GM21529 (cell line): ENCODE measurements around the gene CFAP58.
A peak's percentile ranks its signal among the peaks of the same experiment; 100 is the strongest.

Source experiments
- ATAC-seq: cut with Tn5 transposase; IDR thresholded peaks from one replicate; pipeline ENCODE4 v1.9.1; 2021; ENCODE audit not compliant: unreplicated experiment

CFAP58 gene

DNA sequence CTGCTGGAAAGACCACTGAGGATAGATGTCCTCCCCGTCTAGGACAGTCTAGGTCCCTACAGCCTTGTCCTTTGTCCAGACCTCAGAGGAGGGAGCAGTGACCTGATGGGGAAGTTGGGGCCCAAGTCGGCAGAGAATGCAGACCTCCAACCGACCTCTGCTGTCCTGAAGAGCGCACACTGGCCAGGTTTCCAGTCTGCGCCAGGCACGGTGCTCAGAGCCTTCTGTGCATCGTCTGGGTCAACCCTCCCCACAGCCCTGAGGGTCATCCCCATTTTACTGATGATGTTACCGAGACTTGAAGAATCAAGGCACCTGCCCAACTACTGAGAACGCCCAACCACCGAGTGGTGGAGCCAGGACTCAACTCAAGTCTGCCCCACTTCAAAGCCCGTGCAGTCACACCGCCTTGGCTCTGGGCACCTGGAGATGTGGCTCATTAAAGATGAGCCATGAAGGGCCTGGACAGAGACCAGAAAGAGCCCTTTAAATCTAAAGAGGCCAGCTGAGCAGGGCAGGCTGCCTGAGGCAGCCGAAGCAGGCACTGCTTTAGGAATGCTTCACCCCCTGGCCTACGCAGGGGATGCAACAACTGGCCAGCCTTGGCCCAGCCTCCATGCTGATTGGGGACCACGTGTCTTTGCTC lies 19.8 kb upstream of the CFAP58 start:
- no peak for ATAC-seq

DNA sequence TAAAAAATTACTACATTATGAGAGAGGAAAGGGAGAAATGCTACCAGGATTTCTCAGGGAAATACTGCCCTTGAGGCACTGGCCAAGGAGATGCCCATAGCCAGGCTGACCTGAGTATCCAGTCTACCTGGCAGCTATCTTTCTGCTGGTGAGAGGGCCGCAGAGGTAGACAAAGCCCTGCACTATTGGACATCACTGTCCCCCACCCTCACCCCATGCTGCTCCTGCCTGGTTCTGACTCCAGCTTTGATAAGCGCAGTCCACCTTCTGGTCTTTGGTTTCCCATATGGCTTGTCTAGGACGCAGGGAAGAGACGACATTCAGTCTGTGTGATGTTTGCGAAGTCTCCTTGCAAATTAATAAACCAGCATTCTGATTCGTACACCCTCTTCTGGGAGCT lies 19.1 kb upstream of the CFAP58 start:
- no peak for ATAC-seq

DNA sequence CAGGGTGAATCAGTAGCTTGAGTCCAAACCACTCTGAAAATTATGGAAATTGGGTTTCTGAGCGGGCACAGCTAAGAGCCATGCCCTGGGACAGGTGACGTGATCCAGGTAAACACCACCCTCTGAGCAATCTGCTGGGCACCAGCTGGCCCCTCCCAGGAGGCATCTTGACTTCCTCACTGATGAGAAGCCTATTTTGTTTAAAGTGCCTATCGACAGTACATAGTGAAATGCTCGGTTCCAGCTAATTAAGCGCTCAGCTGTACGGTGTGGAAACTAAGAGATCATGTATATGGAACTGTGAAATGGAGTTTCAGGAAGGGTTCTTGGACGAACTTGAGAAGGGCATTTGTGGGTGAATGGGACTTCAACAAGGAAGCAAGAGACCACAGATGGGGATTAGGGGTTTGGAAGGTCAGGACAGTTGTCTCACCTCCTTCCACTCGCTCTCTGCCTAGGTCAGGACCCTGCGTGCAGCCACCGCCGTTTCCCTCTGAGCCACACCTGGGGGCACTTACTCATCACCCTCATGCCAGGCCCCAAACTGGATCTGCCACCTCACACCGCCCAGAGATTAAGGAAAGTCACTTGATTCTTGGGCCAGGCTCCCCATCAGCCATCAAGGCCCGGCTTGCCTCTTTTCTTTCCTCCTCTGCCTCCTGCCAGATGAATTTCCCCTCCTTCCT lies 18.5 kb upstream of the CFAP58 start:
- no peak for ATAC-seq

DNA sequence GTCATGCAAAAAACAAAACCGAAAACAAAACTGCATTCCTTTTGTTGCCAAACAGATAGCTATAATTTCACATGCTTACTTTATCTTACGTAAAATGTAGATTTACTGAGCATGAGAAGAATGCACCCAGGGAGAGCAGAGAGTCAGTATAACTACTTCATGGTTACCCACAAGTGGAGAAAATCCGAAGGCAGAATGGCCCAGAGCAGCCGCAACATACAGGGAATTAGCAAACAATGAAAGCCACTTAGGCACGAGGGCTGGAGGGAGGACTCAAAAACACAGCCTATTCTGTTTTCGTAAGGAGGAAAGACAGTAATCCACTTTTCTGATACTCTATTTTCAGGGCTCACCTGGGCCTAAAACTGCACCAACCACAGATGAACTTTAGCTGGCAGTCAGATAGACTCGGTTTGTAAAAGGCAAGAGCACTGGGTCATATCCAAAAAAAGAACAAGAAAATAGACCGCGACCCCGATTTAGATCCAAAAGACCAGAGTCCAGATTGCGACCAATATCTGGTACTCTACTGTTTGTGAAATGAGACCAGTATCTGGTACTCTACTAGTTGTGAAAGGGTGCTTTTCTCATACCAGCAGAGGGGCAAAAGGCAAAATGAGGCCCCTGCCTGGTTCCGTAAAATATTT lies 16.7 kb upstream of the CFAP58 start:
- ATAC-seq = peak; percentile 35

DNA sequence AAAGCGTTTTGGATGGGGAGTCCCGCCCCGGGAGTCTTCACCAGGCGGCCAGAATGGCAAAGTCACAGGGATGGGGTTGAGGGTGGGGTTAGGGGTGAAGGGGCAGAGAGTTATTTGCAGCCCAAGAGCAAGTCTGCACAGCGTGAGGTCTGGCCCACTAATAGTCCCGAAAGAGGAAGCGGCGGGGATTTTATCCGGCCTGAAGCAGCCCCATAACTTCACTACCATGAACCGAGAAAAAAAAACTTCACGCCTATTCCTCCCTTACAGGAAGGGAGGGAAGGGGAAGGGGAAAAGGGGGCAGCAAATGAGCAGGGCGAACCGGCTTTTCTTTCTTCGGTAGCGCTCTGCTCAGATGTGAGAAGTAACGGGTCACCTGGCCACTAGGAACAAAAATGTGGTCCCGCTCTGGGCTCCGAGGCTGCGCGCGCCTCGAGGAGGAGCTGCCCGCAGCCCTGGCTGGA lies 16.1 kb upstream of the CFAP58 start:
- peak; percentile 44 for ATAC-seq

DNA sequence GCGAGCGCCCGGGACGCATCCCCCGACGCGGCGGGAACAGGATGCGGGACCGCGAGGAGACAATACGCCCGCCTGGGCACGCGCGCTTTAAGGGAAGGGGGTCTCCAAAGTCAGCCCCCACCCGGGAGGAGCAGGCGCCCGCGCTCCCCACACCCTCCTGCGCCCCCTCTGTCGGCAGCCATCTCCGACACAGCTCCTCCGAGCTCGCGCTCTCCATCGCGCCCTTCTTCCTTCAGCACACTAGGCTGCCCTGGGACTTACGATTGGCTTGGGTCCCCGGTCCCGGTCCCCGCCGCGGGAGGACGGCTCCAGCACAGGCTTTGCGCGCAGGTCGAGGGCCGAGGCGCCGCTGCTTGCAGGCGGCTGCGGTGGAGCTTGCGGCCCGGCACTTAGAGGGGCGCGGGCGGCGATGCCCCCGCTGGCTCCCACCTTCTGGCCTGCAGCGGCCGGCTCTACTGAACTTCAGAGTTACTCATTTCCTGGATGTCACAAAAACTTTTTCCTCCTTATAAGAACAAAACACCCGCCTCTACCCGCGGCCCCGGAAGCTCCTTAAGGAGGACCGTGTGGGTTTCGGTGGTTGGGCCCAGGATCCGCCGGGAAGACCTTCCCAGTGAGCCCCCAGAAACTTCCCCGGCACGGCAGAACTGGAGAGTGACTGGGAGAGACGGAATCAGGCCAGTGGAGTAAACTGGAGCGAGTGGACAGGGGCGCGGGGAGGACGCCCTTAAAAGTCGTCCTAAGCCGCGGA lies 15.5 kb upstream of the CFAP58 start, which contains the start of gene ITPRIP:
Gene ITPRIP, minus strand, starts transcription at position 481 of the 751 bp plus-strand sequence. CDS start 22,414 bp downstream, outside the sequence.
- ATAC-seq = peak; percentile 69

DNA sequence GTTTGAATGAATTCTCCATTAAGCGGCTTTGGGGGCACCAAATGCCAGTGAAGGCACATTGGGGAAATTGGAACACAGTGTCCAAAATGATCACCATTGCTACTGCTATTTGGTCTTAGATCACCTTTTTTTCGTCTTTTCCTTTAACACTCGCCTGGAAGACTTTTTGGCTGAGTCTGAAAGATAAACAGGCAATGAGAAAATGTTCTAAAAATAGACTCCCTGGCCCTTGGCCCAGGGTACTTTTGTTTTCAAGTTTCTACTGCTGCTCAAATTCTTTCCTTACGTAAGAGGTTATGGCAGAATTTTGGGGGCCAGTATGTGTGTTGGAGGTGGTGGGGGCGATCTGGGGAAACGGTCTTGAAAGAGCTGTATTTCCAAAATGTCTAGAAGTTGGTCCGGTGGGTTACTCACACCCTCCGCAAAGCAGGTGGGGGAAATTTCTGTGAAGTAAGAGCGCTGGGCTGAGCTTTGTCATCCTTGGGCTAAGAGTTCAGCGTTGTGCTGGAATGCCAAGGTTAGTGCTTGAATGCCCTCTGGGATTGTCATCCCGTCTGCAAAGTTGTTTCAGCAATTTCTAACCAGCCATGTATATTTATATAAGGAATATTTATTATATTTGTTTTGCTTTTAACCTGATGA lies 14.0 kb upstream of the CFAP58 start:
- no peak for ATAC-seq

DNA sequence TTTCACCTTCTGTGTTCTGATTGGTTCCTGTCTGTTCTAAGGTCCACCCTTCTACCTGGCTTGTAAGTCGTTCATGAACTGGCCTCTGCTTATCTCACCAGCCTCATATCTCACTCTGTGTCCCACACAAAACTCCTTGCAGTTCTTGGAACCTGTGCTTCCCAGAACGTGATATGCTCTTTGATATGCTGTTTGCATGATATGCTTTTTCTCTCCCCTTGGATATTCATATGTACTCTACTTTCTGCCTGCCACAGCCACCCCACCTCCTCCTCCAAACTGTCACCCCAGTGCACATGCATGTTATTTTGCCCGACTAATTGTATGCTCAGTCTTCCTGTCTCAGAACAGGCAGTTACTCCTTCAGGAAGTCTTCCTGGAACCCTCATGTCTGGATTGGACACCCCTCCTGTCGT lies 13.5 kb upstream of the CFAP58 start:
- ATAC-seq = no peak

DNA sequence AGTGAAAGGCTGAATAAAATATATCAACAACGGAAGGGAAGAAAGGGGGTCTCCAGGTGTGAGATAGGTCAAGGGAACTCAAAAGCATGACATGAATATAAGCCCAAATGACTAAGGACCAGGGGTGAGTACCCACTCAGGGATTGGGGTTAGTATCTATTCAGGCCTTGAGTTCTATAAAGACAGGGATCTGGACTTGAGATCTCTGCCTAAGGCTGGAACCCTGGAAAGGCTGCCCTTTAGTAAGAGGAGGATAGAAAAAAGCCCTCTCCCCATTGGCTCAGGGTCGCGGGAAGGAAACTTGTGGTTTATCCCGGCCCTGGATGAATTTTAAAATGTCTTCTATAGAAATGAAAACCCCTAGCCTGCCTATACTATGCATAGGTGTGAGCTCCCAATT lies 13.0 kb upstream of the CFAP58 start:
- no peak for ATAC-seq

DNA sequence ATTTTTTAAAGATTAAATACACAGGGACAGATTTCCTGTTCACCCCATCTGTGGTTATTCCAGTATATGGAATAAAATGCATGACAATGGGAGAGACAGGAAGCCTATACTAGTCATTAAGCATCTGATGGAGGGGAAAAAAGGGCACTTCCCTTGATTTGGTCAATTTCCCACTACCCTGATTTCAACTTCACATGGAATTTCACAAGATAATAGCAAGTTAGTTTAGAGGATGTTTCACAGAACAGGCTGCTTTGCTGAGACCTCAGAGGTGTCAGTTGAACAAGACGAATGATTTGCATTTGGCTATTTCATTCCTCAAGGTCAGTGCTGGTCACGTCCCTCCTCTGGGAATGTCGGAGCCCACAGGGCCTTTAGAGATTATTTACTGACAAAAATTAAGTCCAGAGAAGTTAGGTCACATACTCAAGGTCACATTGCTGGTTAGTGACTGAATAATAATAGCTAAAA lies 10.7 kb upstream of the CFAP58 start:
- ATAC-seq = no peak

DNA sequence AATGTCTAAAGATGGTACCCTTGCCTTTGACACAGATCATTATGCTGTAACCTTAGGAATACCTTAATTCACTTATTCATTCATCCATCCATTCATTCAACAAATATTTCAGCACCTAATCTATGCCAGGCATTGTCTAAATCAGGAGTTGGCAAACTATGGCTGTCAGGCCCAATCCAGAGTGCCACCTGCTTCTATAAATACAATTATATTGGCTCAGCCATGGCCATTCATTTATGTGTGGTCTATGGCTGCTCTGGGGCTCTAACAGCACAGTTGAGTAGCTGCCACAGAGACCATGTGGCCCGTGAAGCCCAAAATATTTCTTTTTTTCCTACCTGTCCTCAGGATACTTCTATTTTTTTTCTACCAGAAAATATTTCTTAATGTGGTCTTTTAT lies 9.4 kb upstream of the CFAP58 start:
- ATAC-seq = no peak

DNA sequence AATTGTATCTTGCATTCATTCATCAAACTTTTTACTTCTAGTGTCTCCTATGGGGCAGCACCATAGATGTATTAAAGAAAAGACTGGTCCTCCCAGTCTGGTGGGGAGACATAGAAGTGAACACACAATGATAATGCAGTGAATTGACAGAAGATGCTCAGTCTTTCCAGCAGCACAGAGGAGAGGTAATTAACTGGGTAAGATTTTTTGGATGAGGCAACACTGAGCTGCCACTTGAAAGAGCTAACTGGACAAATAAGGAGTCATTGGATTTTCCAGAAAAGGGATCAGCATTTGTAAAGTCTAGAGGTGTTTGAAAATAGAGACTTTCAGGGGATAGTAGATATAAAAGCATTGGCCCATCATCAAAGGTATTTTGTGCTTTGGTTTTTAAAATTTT lies 8.1 kb upstream of the CFAP58 start:
- ATAC-seq = no peak

DNA sequence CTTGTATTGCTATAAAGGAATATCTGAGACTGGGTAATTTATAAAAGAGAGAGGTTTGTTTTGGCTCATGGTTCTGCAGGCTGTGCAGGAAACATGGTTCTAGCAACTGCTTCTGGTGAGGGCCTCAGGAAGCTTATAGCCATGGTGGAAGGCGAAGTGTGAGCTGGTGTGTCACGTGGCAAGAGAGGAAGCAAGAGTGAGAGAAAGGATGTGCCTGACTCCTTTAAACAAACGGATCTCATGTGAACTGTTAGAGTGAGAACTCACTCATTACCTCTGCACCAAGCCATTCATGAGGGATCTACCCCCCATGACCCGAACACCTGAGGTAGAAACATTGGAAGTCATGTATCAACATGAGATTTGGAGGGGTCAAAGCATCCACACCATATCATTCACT lies 7.7 kb upstream of the CFAP58 start:
- ATAC-seq = no peak

DNA sequence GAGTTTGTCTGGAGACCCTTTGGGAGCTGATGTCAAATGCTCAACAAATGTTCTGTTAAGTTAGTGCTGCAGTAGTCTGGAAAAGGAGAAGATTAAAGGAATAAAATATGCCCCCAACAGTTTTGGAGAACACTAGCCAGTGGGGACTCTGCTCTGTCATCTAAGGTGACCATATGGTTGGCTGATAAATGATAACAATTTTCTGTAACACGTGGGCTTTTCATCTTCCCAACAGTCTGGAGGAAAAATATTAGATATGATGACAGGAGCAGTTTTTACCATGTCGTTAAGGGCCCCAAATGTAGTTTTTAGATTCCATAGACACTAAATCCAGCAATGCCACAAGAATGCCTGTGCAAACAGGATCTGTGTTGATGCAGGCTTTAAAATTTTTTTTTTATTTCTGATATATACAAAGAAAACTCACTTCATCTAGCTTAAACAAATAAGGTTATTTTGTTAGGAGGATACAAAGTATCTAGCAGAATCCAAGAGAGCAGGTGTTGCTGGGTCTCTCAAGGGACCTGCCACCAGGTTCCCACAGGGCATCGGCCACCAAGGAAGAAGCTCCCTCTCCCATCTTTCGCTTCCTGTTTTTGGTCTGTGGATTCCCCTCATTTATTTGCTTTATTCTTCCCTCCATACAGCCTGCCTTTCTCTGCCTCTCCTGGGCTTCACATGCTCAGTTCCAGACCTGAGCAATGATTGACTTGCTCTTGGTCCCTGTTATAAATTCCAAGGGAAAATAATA lies 6.2 kb upstream of the CFAP58 start:
- ATAC-seq = no peak

DNA sequence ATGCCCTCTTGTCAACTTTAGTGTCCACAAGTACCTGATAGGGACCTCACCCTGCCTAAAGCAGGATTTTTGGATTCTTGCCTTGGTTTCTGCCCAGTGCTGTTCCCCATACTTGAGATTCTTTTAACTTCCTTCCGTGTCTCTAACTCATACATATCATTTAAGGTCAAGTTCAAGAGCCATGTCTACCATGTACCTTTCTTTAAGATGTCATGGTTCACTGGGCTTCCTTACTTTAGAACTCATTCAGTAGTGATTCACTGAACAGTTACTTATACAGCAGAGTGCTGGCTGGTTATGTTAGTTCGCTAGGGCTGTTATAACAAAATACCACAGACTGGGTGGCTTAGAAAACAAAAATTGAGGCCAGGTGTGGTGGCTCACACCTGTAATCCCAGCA lies 5.0 kb upstream of the CFAP58 start:
- no peak for ATAC-seq

DNA sequence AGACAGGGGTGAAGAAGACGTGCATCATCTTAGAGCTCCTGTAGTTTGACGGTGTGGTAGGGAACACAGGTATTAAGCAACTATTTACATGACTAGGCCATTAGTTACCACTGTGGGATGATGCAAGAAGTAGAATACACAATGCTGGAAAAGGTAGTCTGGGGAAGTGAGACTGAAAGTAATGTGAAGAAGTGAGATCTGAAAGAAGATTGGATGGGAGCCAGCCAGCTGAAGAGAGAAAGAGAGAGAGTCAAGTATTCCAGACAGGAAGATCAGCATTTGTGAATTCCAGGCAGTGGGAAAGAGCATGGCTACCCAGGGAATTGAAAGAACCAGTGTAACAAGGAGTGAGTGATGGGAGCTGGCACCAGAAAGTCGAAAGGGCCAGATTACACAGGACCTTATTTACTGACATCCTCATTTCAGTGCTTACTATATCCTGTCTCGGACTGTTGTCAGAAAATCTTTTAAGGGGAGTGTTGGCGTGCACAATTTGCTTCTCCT lies 4.0 kb upstream of the CFAP58 start:
- ATAC-seq = peak; percentile 63

DNA sequence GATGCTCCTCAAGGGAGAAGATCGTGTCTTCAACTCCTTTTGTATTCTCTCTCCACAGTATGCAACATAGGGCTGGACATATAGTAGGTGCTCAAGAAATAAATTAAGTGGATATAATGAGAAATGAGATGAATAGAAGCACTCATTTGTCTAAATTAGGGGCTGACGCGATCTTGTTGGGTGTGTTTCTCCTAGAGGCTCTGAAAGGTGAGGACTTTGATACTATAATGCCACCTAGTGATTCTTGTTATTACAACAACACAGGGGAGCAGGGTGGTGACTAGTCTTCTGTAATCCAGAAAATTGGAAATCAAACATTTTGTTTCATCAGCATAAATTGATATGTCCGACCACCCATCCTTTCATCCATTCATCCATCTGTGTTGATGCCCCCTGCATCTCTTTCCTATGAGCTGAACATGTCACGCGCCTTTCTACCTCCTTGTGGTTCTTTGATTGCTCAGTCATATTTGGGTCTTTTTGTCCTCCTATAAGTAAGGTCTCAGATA lies 3.5 kb upstream of the CFAP58 start:
- peak; percentile 44 for ATAC-seq

DNA sequence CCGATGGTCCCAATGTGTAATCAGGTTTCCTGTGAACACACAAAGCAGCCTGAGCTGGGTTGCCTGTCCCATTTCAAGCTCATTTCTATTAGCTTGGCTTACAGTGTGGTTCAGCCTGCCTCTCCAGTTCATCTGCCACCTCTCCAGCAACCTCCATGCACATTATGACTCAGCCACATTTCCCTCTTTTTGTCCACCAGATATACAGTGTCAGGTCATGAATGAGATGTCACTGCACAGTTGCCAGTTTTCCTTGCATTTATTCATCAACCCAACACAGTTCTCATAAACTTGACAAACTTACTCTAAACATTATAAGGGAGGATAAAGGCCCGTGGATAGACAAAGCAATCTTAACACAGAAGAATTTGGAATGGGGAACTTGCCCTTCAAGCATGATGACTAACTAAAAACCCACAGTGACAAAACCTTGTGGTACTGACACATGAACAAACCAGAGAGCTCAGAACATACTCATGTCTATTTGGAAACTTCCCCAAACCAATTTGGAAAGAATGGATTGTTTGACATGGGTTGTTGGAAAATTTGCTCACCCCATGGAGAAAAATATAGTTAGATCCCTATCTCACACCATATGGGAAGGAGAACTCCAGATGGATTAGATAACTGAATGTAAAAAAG lies 2.5 kb upstream of the CFAP58 start:
- ATAC-seq = no peak

DNA sequence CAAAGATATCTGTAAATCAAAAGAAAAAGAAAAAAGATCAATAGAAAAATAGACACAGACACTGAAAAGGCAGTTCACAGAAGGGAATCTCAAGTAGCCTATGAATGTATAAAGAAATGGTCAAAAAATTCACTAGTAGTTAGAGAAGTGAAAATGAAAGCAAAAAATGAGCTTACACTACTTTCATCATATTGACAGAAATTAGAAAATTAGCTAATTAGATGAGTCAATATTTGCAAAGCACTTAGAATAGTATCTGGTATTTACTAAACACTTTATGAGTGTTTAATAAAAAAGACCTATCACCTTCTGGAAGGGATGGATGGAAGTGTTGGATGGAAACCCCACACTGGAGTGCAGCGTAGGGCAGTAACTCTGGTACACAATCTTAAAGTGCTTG lies 1.7 kb upstream of the CFAP58 start:
- ATAC-seq = no peak
